GM19035 (cell line): ENCODE measurements around the gene ARAF.

ENCODE experiments used
- ATAC-seq: cut with Tn5 transposase; IDR thresholded peaks from one replicate; pipeline ENCODE4 v1.9.1; 2021; ENCODE audit not compliant: unreplicated experiment

The ARAF gene

GRCh38 chrX:47618923-47619485 lies 58.0 kb downstream of the ARAF start:
- ATAC-seq, result no peak

- peak; percentile 90 for ATAC-seq
Observed at GRCh38 chrX:47619486-47620302, 58.7 kb downstream of the ARAF start, which contains the start of gene SYN1. Gene SYN1 (minus strand): TSS chrX:47619857. CDS start chrX:47619728, 129 bp downstream.

- no peak for ATAC-seq
Observed at GRCh38 chrX:47620303-47620685, 59.3 kb downstream of the ARAF start.
